ENCODE data around the gene THOC5.
"Not testable (repeated sequence)": the region's sequence is repeated elsewhere in the genome, so short reads cannot be mapped to it uniquely, and the experiment has no call there.

Gene THOC5

DNA sequence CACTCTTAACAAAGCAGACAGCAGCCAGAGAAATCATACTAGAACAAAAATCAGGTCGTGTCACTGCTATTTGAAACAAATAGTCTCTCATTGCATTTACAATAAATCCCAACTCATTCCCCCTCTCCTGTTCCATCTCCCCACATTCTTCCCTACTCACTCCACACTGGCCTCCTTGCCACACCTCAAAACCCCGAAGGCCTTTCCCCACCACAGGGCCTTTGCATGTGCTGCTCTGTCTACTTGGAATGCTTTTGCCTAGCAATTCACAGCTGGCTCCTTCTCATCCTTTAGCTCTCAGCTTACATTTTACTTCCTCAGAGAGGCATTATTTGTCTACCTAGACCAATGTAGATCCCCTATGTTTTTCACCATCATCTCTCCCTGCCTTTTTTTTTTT is 6.3 kb upstream of the THOC5 start:
- DNase-seq = no peak

- no peak for DNase-seq
These were observed 5.5 kb upstream of the THOC5 start for GRCh38 chr22:29559030-29559429.

- DNase-seq = no peak
These were observed 1.6 kb upstream of the THOC5 start for GRCh38 chr22:29555065-29555644.

DNA sequence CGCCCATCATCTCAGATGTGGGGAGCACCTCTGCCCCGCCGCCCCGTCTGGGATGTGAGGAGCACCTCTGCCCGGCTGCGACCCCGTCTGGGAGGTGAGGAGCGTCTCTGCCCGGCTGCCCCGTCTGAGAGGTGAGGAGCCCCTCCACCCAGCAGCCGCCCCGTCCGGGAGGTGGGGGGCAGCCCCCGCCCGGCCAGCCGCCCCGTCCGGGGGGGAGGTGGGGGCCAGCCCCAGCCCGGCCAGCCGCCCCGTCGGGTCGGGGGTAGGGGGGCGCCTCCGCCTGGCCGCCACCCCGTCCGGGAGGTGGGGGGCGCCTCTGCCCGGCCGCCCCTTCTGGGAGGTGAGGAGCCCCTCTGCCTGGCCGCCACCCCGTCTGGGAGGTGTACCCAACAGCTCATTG is 1.2 kb downstream of the THOC5 start:
- DNase-seq = not testable (repeated sequence)

DNA sequence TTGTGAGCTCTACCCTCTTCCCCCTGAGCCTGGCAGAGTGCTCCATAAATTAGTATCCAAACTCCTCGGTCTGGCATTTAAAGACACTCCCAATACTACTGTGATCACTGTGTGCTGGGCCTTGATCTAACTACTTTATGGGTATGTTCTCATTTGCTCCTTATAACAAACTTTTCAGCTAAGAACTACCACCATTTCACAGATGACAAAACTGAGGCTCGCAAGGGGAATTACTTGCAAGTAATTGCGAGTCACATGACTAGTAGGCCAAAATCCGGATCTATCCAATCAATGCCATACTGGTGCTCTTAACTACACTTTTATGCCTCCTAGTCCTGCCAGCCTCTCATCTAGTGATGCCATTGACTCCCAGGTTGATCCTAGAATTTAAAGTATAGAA is 3.6 kb downstream of the THOC5 start:
- no peak for DNase-seq

DNA sequence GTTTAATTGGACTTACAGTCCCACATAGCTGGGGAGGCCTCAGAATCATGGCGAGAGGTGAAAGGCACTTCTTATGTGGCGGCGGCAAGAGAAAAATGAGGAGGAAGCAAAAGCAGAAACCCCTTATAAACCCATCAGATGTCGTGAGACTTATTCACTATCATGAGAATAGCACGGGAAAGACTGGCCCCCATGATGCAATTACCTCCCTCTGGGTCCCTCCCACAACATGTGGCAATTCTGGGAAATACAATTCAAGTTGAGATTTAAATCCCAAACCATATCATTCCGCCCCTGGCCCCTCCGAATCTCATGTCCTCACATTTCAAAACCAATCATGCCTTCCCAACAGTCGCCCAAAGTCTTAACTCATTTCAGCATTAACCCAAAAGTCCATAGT is 8.5 kb downstream of the THOC5 start:
- DNase-seq = not testable (repeated sequence)

DNA sequence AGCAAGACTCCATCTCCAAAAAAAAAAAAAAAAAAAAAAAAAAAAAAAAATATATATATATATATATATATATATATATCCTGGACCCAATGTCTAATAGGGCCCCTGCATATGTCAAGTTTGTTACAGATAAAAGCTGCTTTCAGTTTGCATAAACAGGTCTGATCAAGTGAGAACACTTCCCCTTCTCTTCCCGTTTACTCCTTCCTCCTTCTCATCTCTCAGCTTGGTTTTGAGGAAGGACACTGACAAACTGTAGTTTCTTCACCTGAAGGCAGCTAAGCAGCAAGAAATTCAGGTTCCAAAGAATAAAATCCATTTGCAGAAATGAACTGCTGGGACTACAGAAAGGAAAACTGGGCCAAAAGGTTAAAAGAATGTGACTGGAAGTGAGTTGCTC is 11.7 kb downstream of the THOC5 start:
- DNase-seq = no peak

DNA sequence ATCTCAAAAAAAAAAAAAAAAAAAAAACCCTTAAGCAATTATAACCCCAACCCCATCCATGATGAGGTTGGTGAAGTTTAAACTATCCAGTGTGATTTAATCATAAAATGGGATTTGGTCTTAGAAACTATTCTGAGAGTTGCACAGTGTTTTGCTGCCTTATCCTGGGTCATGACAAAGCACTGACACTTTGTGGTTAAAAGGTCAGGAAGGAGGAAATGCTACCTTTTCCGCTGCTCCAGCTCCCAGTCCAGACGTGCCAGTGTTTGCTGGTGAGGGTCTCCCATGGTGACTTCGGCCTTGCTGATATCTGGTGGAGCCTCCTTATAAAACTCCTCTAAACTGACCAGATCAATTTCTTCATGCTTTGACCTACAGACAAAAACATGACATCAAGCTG is 14.5 kb downstream of the THOC5 start:
- DNase-seq = no peak

DNA sequence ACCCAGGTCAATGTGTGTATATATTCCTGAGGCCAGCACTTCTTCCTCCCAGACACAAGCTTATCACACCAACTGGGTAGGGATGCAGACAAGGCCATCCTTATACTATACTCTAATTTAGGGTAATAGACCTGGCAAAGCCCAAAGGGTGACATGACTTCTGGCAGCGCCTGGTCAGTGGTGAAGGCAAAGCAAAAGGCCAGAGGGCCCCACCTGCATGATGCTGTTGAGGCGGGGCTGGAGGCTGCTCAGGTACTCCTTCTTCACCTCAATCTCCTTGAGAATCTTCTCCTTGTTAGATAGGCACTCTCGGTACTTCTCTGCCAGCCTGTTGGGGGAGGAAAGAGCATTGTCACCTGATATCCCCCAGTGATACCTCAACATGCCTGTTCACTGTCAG is 17.1 kb downstream of the THOC5 start:
- no peak for DNase-seq

GRCh38 chr22:29531419-29531818 is 22.1 kb downstream of the THOC5 start:
- no peak for DNase-seq

DNA sequence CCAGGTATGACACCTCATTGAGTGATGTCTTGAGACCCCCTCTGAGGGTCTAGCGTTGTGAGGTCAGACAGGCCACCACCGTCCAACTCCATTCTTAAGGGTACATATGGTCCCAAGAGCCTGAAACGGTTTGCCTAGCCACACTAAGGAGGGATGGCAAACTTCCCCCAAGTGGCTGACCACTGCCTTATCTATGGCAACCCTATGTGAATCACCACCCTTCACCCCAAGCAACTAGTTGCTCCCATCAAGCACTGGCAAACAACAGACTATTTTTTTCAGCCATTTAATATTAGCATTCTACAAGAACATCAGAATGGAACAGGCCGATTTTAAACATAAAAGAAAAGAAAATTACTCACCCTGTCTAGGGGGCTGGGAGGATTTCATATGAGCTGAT is 22.8 kb downstream of the THOC5 start:
- DNase-seq = no peak

GRCh38 chr22:29528144-29528543 is 25.4 kb downstream of the THOC5 start:
- no peak for DNase-seq

DNA sequence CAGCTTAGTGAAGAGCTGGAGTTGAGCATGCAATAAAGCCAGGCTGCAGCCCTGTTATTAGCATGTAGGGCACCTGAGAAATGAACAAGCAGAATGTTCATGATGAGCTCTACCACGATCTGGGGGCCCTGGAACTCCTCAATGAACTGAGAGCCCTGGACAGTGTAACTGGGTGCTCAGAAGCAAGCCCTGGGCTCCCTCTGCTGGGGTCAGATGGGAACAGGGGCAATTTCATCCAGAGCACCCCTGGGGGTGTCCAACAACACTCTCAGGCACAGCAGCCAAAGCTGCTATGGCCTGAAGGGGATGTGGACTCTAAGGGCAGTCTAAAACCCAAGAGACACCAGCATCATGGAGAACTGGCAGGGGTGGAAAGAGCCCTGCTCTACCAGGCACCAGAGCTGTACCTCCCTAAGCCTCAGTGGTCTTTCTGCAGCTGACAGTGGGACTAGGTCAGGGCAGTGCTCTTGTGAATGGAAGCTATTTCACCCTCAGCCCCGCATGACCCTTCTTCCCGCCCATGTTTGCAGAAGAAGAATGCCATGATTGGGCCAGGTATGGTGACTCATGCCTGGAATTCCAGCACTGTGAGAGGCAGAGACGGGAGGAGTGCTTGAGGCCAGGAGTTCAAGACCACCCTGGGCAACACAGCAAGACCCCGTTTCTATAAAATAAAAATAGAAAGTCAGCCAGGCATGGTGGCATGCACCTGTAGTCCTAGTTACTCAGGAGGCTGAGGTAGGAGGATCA is 28.9 kb downstream of the THOC5 start:
- DNase-seq = peak; percentile 40

DNA sequence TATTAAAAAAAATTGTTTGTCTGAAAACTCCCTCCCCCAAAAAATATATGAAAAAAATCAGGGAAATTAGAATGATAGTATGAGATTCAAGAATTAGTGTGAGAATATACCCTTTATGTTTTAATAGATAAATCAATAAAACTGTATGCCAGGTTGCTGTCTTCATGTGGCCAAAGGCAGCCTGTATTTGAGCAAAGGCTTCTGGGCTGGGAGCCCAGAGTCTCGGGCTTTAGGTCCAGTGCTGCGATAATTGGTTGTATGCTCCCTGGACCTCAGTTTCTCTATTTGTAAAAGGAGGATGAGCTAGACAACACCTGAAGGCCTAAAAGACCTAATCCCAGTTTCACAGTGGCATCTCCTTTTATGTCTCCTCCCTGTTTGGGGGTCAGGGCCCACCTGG is 29.8 kb downstream of the THOC5 start:
- no peak for DNase-seq

DNA sequence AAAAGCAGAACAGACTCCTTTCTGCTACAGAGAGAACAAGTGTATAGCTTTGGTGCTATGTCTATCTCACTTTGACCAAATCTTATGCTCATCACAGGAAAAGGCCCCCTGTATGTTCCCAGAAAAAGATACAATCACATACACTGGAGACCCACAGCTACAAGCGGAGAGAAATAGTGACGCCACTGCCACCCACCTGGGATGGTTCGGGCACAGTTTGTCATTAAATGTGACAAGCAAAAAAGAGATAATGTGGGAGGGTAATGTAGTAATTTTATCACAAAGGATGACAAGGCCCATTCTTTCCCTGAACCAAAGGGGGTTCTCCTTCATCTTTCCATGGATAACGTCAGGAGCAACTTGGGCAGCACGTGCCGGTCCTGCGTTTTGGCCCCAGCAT is 32.0 kb downstream of the THOC5 start:
- no peak for DNase-seq

DNA sequence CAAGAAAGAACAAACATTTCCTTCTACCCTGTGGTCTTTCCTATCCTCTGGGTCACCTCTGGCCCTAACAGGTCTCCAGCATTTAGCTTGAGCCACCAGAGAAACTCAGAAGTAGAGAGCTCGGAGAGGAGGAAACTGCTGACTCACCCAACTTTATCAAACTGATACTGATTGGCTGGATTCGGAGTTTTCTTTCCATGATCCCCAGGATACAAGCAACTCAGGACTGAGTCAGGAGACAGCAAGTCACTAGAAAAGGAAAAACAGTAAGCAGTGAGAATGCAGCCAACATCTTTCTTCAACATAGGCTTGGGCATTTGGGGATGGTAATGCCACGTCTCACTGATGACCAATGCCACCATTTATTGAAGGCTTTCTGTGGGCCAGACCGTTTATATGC is 32.7 kb downstream of the THOC5 start:
- peak; percentile 73 for DNase-seq

DNA sequence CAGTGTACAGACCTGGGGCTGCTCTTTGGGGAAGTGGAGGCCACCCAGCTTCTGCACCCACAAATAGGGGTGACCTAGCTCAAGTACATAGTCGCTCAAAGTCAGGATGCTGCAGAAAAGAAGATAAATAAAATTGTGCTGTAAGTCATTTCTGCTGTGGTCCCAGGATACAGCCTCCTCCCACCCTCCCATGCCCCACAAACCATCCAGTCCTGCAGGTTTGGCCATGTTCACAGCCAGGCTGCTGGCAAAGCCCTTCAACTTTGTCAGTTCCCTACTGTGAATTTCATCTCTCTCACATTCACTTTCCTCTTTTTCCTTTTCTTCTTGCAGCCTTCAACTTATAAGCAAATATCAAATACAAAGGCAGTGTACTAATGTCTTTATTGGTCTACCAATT is 33.6 kb downstream of the THOC5 start:
- DNase-seq = no peak

- DNase-seq = no peak
These were observed 35.1 kb downstream of the THOC5 start for GRCh38 chr22:29518427-29518826.

GRCh38 chr22:29517215-29517908 is 36.2 kb downstream of the THOC5 start:
- no peak for DNase-seq

DNA sequence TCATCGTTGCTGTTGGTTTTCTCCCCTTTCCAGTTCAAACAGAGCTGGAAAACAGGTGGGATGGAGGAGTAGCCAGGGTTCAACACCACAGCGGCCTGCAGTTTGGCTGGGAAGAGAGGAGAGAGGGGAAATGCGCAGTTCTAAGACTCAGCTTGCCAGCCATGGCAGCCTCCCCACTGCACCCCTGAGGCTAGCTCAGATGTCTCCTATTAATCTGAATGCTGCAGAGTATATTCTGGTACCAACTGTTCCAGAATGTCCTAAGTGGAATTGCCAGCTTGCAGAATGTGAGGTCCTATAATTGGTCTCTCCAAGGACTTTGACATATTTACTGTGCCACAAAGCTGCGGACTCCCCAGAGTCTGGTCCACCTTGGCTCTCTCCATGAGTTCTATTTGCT is 41.5 kb downstream of the THOC5 start:
- no peak for DNase-seq

- no peak for DNase-seq
These were observed 42.3 kb downstream of the THOC5 start for GRCh38 chr22:29511126-29511862.

DNA sequence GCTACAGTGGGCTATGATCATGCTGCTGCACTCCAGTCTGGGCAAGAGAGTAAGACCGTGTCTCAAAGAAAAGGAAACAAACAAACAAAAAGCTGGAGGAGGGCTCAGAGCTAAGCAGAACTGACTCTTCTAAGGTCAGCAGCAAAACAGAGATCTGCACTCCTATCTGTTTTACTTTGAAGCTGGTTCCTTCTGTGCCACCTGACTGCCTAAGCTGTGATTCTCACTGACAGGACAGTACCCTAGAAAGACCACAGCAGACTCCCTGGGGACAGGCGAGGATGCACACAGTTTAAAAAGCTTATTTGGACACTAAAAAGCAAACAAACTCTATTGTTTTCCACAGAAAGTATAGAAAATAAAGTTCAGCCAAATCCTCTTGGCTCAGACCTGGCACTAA is 43.0 kb downstream of the THOC5 start:
- DNase-seq = no peak

DNA sequence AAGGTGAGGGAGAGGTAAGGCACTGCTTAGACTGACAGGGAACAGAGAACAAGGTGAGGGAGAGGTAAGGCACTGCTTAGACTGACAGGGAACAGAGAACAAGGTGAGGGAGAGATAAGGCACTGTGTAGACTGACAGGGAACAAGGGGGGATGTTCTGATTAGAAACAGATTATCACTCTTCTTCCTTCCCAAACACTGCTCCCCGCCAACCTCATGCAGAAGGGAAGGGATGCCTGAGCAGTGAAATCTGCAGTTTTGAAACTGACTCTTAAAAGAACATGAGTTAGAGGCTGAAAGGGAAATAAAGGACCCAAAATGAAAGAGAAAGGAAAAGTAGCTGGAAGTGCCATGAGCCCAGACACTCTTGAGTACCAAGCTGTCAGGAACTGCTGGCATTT is 43.7 kb downstream of the THOC5 start:
- DNase-seq = no peak

- DNase-seq = no peak
These were observed 44.3 kb downstream of the THOC5 start for GRCh38 chr22:29509298-29509697.

Measured in EL (cell line).